DMS153 (cell line): ENCODE data around the gene CST6.

ENCODE experiments used
- DNase-seq: peaks from one replicate; lab custom pipeline; 2025; lab: John Stamatoyannopoulos, UW

CST6 gene, protein sequence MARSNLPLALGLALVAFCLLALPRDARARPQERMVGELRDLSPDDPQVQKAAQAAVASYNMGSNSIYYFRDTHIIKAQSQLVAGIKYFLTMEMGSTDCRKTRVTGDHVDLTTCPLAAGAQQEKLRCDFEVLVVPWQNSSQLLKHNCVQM

DNA sequence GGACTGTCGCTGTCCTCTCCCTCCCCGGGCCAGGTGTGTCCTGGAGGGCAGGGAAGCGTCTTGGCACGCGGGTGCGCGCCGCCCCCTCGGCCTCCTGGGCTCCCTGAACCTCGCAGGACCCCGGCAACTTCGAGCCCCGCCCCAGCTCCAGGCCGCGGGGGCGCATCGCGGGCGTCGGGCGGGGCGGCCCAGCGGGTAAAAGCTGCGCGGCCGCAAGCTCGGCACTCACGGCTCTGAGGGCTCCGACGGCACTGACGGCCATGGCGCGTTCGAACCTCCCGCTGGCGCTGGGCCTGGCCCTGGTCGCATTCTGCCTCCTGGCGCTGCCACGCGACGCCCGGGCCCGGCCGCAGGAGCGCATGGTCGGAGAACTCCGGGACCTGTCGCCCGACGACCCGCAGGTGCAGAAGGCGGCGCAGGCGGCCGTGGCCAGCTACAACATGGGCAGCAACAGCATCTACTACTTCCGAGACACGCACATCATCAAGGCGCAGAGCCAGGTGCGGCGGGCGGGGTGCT lies at the start of gene CST6:
Gene CST6, plus strand, starts transcription at position 224 of the 519 bp plus-strand sequence. Its CDS starts 37 bp downstream, at position 261.
- no peak for DNase-seq

DNA sequence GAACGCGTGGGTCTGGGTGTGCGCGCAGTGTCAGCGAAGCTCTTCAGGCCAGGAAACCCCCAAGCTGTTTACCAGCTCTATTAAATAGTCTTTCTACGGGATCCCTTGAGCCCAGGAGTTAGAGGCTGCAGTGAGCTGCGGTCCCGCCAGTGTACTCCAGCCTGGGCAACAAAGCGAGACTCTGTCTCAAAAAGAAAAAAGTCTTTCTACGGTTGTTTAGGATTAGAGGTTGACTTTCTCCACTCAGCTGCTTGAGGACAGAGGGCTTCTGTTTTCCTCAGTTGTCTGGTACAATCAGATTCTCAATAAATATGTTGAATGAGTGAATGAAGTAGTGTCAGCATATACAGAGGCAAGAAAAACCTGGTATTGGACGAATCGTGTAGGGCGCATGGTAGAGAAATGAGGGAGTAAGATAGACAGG lies 49.7 kb upstream of the CST6 start:
- DNase-seq, result no peak

DNA sequence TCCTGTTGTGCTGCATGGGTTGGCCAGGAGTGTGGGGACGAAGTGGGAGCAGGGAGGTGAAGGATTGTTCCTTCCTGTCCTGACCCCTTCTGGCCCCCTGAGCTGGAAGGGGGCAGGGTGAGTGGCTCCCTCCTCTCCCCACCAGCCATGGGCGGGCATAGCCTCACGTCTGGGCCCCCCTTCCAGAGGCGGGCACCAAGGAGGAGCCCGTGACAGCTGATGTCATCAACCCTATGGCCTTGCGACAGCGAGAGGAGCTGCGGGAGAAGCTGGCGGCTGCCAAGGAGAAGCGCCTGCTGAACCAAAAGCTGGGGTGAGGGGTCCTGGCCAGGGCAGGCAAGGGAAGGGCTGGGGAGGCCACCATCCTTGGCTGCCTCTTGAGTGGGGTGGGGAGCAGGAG lies 46.9 kb upstream of the CST6 start:
- DNase-seq, result no peak

DNA sequence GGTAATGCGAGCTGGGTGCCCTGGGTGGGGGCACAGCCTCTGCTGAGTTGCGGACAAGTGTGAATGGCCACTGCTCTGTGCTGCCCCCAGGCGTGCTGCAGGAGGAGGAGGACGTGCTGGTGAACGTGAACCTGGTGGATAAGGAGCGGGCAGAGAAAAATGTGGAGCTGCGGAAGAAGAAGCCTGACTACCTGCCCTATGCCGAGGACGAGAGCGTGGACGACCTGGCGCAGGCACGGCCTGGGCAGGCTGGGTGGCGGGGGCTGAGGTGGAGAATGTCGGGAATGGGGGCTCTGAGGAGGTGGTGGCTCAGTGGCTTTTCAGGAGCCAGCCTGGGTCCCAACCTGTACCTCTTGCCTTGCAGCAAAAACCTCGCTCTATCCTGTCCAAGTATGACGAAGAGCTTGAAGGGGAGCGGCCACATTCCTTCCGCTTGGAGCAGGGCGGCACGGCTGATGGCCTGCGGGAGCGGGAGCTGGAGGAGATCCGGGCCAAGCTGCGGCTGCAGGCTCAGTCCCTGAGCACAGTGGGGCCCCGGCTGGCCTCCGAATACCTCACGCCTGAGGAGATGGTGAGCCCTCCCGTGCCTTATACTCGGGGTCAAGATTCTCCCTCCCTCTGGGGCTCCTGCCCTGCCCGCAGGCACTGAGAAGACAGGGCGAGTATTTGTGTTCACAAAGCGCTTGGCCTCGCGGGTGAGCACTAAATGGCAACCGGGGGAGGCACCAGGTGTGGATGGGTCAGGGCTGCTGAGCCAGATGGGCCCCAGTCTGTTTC lies 45.6 kb upstream of the CST6 start:
- no peak for DNase-seq

DNA sequence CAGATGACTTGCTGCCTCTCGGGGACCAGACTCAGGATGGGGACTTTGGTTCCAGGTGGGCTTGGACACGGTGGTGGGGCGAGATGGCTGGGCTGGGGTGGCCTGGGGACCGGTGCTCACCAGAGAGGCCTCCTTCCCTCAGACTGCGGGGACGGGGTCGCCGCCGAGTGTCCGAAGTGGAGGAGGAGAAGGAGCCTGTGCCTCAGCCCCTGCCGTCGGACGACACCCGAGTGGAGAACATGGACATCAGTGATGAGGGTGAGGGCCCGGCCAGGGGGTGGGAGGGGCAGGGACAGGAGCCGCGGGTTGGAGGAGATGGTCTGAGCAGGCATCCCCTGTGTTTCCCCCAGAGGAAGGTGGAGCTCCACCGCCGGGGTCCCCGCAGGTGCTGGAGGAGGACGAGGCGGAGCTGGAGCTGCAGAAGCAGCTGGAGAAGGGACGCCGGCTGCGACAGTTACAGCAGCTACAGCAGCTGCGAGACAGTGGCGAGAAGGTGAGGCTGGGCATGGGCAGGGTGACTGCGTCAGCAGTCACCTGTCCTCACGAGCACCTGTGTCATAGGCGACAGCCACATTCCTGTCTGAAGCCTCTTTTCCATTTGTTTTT lies 44.4 kb upstream of the CST6 start:
- no peak for DNase-seq

DNA sequence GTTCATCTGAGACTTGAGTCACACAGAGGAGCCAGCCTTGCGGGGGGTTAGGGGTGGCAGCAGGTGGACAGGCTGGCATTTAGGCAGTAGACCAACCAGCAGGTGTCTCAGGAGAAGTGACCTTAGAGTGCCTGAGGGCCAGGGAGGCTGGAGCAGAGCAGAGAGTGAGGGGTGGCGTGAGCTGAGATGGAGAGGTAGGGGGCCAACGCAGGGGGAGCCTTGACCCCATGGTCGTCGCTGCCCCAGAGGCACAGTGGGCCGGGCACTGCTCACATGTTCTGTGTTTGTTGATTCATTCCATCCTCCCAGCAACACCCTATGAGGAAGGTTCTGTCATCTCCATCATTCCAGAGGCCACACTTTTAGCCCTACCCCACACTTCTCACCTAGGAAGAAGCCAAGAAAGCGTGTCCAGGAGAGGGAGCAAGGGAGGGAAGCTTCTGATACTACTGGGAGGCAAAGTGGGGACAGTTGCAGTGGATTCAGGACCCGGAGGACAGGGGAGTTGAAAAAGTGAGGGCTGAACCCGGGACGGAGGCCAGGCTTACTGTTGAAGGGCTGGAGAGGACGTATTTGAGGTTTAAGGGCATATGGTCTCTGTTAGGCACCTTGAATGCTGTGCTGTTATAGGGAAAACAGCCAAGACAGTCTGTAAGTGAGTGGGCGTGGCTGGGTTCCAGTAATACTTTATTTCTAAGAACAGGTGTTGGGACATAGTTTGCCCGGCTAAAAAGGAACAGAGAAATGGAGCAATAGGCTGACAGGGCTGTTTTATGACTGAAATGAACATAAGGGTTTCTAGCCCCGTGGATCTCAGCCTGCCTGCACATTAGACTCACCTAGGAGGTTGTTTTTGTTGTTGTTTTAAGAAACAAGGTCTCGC lies 43.0 kb upstream of the CST6 start:
- DNase-seq, result no peak

DNA sequence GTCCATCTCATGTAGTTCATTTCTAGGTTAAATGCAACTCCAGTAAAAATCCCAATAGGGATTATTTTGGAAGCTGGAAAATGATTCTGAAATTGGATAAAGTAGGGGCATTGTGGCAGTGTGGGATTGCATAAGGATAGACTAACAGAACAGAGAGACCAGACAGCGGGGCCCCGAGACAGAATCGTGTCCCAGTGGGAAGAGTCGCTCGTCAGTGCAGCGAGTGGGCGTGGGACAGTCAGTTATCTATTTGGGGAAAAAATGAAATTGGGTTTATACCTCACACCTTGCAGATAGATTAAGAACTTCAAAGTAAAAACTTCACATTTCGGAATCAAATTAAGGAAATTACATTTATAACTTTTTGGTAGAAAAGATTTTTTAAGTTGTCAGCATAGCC lies 39.7 kb upstream of the CST6 start:
- DNase-seq, result no peak

DNA sequence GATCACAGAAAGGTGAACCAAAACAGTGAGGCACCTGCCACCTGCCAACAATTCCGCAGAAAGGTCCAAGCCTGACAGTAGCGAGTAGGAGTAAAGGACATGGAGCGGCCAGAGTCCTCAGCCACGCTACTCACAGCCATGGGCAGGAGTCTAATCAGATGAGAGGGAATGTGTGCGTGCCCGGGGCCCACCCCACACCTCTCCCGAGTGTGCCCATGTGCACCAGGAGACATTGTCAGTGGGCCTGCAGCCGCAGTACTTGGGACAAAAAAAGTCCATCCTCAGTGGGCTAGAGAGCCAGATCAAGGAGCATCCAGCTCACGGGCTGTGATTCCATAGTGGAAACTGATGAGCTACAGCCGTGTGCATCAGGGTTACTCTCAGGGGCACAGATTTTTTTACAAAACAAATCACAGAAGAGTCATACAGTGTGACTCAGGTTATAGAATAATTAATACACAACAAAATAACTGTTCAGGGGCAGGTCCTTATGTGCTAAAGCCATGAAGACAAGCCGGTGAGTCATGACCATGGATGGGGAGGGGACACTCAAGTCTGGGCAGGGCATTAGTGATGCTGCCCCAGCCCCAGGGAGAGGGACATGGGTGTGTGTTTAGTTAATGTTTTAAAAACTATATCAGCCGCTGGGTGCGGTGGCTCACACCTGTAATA lies 38.2 kb upstream of the CST6 start:
- no peak for DNase-seq

DNA sequence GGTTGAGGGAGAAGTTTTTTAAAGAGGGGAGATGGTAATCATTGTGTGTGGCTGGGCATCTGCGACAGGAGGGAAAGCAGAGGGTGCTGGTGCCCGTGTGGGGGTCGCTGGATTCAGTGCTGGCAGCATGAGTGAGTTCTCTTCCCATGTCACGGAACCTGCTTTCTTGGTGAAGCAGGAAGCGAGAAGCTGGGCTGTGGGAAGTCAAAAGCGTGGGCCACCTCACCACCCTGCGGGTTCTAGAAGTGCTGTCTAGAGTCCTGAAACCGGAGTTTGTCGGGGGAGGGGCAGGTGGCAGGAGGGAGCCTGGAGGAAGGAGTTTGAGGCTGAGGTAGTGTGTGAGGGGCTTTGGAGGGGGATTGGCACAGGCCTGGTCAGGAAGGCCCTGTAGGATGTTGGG lies 36.0 kb upstream of the CST6 start:
- DNase-seq, result no peak

DNA sequence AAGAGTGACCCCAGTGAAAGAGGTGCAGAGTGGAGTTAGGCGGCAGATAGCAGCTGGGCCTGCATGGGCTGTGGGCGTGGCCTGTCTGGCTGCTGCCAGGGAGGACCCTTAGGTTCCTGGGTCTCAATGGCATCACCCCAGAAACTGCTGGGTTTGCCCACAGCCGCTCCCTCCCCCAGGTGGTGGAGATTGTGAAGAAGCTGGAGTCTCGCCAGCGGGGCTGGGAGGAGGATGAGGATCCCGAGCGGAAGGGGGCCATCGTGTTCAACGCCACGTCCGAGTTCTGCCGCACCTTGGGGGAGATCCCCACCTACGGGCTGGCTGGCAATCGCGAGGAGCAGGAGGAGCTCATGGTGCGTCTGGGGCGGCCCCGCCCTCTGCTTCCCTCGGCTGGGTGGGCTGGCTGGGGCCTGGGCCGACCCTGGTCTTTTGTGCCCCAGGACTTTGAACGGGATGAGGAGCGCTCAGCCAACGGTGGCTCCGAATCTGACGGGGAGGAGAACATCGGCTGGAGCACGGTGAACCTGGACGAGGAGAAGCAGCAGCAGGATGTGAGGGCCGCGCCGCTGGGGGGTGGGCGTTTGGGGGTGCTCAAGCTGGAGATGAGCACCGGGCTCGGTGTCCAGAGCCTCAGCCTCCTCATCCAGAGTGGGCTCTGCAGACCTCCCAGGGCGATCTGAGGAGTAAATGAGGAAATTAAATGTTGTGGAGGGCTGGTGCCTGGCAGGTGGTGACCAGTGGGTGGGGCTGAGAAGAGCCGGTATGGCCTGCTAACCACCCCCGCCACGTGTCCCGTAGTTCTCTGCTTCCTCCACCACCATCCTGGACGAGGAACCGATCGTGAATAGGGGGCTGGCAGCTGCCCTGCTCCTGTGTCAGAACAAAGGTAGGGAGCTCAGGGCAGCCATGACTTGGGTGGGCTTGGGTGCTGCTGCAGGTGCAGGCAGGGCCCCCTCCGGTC lies 35.3 kb upstream of the CST6 start:
- DNase-seq, result no peak

DNA sequence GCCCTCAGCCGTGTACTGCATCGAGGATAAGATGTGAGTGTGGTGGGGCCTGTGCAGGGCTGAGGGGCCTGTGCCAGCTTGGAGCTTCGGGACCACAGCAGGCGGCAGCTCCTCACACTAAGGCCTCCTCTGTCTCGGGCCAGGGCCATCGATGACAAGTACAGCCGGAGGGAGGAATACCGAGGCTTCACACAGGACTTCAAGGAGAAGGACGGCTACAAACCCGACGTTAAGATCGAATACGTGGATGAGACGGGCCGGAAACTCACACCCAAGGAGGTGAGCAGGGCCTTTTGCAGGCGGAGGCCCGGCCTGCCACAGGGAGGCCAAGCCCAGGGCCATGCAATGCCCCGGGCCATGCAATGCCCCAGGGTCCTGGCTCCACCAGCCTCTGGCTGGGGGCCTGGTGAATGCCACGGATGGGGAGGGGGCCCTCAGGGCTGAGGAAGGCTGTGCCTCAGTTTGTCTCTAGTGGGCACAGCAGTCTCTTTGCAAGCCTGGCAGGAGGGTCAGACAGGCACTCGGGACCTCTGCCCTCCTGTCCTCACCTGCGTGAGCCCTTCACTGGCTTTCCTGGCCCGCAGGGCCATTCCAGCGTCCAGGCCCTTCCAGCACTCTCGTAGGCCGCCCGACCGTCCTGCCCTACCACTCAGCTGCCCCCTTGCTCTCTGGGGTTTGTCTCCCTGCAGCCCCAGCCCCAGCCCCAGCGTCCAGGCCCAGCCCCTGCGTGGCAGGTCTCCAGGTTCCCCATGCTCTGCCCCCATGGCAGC lies 34.0 kb upstream of the CST6 start:
- no peak for DNase-seq

DNA sequence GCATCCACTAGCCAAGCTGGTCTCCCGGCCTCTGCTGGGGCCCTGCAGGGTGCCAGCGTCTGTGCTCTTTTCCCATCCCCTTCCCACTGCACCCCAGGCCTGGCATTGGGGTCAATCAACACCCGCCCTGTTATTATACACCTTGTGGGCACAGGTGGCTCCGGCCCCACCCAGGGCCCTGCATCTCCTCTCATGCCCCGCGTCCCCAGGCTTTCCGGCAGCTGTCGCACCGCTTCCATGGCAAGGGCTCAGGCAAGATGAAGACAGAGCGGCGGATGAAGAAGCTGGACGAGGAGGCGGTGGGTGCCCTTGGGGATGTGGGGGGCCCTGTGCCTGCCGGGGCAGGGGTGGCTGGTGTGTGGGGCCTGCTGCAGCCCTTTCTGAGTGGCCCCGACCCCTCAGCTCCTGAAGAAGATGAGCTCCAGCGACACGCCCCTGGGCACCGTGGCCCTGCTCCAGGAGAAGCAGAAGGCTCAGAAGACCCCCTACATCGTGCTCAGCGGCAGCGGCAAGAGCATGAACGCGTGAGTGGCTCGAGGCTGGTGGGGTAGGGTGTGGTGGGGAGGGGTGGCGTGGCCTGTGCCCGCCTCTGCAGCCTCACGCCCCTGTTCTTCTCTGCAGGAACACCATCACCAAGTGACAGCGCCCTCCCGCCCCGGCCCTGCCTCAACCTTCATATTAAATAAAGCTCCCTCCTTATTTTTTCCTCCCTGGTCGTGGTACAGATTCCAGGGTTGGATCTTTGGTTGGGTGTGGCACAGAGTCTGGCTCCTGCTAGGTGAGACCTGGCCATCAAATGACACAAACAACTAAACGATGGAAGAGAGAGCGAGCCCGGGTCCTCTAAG lies 33.2 kb upstream of the CST6 start:
- no peak for DNase-seq

DNA sequence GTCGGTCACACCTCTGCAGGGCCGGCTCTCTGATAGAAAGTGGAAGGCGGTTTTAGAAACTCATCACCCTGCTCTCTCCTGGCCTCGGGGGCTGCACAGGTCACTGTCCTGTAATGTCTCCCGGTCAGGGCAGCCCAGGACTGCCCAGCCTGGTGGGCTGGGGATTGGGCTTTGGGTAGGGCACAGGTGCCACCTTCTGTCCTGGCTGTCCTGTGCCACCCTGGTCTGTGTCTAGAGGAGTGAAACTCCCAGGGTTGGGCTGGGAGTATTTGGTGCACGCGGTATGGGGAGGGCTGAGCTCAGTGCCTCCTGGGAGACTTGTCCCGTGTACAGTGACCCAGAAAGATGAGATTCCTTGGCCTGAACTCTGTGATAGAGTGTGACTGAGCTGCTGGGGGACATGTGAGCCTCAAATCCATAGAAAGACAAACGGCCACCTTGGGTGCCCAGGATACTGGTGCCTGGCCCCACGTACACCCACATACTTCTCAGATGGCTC lies 32.5 kb upstream of the CST6 start:
- no peak for DNase-seq

DNA sequence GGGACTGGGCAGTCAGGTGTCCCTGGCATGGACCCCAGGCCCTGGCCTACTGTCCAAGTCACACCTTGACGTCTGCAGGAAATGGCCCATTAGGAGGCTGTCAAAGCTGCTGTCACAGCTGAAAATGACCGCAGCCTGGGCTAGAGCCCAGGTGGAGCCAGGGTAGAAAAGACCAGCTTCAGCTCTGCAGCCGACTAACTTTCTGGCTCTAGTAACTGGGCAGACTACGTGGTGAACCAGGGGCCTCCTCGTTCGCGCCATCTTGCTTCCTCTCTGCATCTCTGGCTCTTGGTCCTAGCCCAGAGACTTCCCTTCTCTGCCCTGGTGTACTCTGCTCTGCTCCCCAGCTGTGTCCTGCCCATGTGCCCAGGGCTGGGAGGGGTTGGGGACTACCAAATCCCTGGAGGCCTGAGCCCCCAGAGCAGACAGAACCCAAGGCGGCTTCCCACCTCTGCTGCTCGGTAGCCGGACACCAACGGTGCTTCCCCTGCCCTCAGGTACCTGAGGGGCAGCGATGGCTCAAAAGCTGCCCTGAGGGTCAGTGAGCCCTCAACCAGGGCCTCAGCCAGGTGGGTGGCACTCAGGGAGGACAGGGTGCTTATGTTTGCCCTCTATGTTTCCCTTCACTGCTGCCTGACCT lies 30.6 kb upstream of the CST6 start:
- no peak for DNase-seq

DNA sequence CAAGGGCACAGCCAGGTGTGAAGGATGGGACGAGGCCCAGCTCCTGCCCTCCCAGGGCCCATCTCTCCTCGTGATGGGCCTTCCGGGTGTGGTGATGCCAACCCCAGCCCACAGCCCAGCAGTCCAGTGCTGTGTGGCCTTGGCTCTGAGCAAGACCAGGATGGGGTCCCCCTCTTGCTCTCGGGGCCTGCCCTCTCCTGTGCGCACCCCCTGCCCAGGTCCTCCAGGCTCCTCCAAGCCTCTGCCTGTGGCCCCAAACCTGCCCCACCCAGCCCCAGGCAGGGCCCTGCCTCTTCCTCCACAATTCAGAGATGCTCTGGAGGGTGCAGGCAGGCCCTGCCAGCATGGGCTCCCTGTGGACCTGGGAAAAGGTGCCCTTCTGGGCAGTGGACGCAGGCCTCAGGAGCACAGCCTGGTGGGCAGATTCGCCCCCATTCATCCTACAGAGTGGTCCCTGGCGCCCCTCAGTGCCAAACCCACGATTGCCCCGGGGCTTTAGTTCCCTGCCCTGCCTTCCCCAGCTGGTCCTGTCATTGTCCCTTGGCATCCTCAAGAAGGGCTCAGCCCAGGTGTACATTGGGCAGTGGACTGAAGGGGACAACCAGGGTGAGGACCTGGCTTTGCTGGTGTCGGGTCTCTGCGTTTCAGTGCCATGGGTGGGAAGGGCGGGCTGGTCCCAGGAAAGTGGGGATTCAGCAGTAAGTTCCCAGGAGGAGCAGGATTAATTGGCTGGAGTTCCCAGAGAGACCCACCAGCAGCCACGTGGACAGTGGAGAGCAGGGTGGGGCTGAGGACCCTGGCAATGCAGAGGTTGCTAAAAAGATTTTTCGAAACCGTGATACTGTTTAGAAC lies 29.6 kb upstream of the CST6 start:
- DNase-seq, result no peak

DNA sequence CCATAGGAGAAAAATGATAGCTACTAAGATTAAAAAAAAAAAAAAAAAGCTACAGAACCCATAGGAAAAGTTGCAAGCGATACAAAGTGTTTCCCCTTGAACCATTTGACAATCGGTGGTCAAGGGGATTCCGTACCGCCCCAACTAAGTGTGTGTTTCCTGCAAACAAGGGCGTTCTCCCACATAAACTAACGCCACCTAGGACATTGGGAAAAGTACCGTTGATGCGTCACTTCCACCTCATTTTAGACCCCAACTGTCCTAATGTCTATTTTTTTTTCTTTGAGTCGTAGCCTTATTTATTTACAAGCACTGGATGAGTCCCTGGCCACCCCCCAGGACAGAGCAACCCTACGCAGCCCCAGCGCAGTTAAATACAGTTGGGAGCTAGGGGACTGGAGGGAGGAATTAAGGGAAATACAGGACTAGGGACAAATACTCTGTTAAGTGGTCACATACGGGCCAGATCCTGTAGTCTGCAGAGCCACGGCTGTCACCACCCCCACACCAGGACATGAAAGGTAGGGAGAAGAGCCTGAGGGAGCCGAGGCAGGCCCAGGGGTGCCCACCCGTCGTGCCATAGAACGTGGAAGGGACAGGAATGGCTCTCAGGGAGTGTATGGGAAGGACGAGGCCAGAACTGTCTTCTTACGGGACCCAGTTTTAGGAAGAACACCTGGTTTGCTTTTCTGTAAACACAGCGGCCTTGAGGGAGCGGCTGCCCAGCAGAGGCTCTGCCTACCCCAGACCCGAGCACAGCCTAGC lies 28.8 kb upstream of the CST6 start:
- no peak for DNase-seq
